Trophoblast cell (in vitro differentiated cells and primary cell): ENCODE results near the gene SEC24C.
"Not testable (repeated sequence)": the region's sequence is repeated elsewhere in the genome, so short reads cannot be mapped to it uniquely, and the experiment has no call there.

ENCODE experiments used
- DNase-seq, 2 donors: peaks; one replicate each; pipeline ENCODE4 v3.0.0-alpha.2; 2016
- H2AFZ ChIP-seq: 2 replicates; pipeline ENCODE4 v1.6.1; 2013; ENCODE audit warnings: low read length, moderate library complexity, mild to moderate bottlenecking; ENCODE audit not compliant: insufficient read depth, poor library complexity
- H2AK5ac ChIP-seq: 2 replicates; pipeline ENCODE4 v1.6.1; 2013; ENCODE audit warnings: mild to moderate bottlenecking, low read length
- H2BK120ac ChIP-seq: 2 replicates; pipeline ENCODE4 v1.6.1; 2013; ENCODE audit warnings: low read length, mild to moderate bottlenecking, moderate library complexity; ENCODE audit not compliant: insufficient read depth, poor library complexity
- H2BK12ac ChIP-seq: 2 replicates; pipeline ENCODE4 v1.6.1; 2013; ENCODE audit warnings: mild to moderate bottlenecking, low read length, moderate library complexity
- H2BK5ac ChIP-seq: 2 replicates; pipeline ENCODE4 v1.6.1; 2013; ENCODE audit warnings: low read length, low read depth, moderate library complexity, mild to moderate bottlenecking; ENCODE audit not compliant: poor library complexity
- H3K14ac ChIP-seq: 2 replicates; pipeline ENCODE4 v1.6.1; 2013; ENCODE audit warnings: mild to moderate bottlenecking, low read length
- H3K18ac ChIP-seq: 2 replicates; pipeline ENCODE4 v1.6.1; 2013; ENCODE audit warnings: mild to moderate bottlenecking, low read length
- H3K23ac ChIP-seq: 2 replicates; pipeline ENCODE4 v1.6.1; 2013; ENCODE audit warnings: low read length
- H3K27ac ChIP-seq: 2 replicates; pipeline ENCODE4 v1.5.1; 2013; ENCODE audit warnings: low read depth, mild to moderate bottlenecking, inconsistent platforms, low read length, moderate library complexity
- H3K27me3 ChIP-seq: 2 replicates; pipeline ENCODE4 v1.6.1; 2013; ENCODE audit warnings: inconsistent platforms, mild to moderate bottlenecking, low read length, moderate library complexity; ENCODE audit not compliant: insufficient read depth
- H3K36me3 ChIP-seq, 2 experiments: 1 replicate in 1 of 2; 2 replicates in 1 of 2; pipeline ENCODE4 v1.6.1; 2013; ENCODE audit warnings: low read length in 2 of 2, mild to moderate bottlenecking in 2 of 2, moderate library complexity in 1 of 2; ENCODE audit not compliant: insufficient read depth in 2 of 2, control insufficient read depth in 1 of 2
- H3K4ac ChIP-seq: 2 replicates; pipeline ENCODE4 v1.6.1; 2013; ENCODE audit warnings: low read depth, mild to moderate bottlenecking, low read length, moderate library complexity
- H3K4me1 ChIP-seq, 2 experiments: 1 replicate in 1 of 2; 2 replicates in 1 of 2; pipeline ENCODE4 v1.6.1; 2013; ENCODE audit warnings: low read length in 2 of 2, mild to moderate bottlenecking in 2 of 2, moderate library complexity in 1 of 2; ENCODE audit not compliant: insufficient read depth in 2 of 2, control insufficient read depth in 1 of 2
- H3K4me2 ChIP-seq: 2 replicates; pipeline ENCODE4 v1.6.1; 2013; ENCODE audit warnings: inconsistent platforms, mild to moderate bottlenecking, low read length, moderate library complexity
- H3K4me3 ChIP-seq: 2 replicates; pipeline ENCODE4 v1.5.1; 2013; ENCODE audit warnings: mild to moderate bottlenecking, low read depth, low read length, inconsistent platforms
- H3K79me1 ChIP-seq: one replicate; pipeline ENCODE4 v1.6.1; 2013; ENCODE audit warnings: low read length
- H3K79me2 ChIP-seq: 2 replicates; pipeline ENCODE4 v1.6.1; 2013; ENCODE audit warnings: low read length, mild to moderate bottlenecking; ENCODE audit not compliant: control insufficient read depth, insufficient read depth, poor library complexity
- H3K9ac ChIP-seq: 2 replicates; pipeline ENCODE4 v1.6.1; 2013; ENCODE audit warnings: mild to moderate bottlenecking, low read length
- H3K9me3 ChIP-seq: 2 replicates; pipeline ENCODE4 v1.6.1; 2013; ENCODE audit warnings: low read depth, mild to moderate bottlenecking, control low read depth, inconsistent platforms, low read length; ENCODE audit not compliant: insufficient read depth
- H4K12ac ChIP-seq: 2 replicates; pipeline ENCODE4 v1.6.1; 2013; ENCODE audit warnings: low read depth, mild to moderate bottlenecking, low read length, moderate library complexity
- H4K8ac ChIP-seq: 2 replicates; pipeline ENCODE4 v1.6.1; 2013; ENCODE audit warnings: low read depth, mild to moderate bottlenecking, low read length, moderate library complexity
- H4K91ac ChIP-seq: one replicate; pipeline ENCODE4 v1.6.1; 2013; ENCODE audit warnings: low read depth, mild to moderate bottlenecking, low read length, moderate library complexity
- WGBS: extraction: QIAGEN DNeasy Blood & Tissue Kit; methylation state at CpG from one replicate; pipeline ENCODE4 v1.1.7; 2013; ENCODE audit warnings: missing lambda C conversion rate; ENCODE audit not compliant: insufficient read length, insufficient coverage; ENCODE audit errors: extremely low coverage; 5-methylcytosine and 5-hydroxymethylcytosine counted together

Gene SEC24C

GRCh38 chr10:73714483-73714882 lies 29.7 kb upstream of the SEC24C start:
- not testable (repeated sequence) for H3K9ac ChIP-seq, H3K27ac ChIP-seq, H3K79me1 ChIP-seq, H3K23ac ChIP-seq, H2BK5ac ChIP-seq, H2AFZ ChIP-seq, H2BK12ac ChIP-seq, H3K18ac ChIP-seq, H3K4ac ChIP-seq, H3K9me3 ChIP-seq, H3K4me3 ChIP-seq, H3K14ac ChIP-seq, H3K79me2 ChIP-seq, H4K12ac ChIP-seq, DNase-seq, H4K8ac ChIP-seq, H3K4me2 ChIP-seq, H2BK120ac ChIP-seq, H3K4me1 ChIP-seq, H4K91ac ChIP-seq, H2AK5ac ChIP-seq, H3K27me3 ChIP-seq
- peaks cover 15 to 19% of the 10 kb centered on the region in 2 experiments for H3K36me3 ChIP-seq
- no CpG with 5 or more reads among the region's 3 CpGs for WGBS

- H3K27me3 ChIP-seq, H4K12ac ChIP-seq, H2AK5ac ChIP-seq, H3K79me2 ChIP-seq, H3K14ac ChIP-seq, H3K9ac ChIP-seq, DNase-seq, H3K23ac ChIP-seq, H3K4me1 ChIP-seq, H2BK120ac ChIP-seq, H3K27ac ChIP-seq, H3K9me3 ChIP-seq, H2AFZ ChIP-seq, H3K79me1 ChIP-seq, H3K4me3 ChIP-seq, H4K8ac ChIP-seq, H2BK12ac ChIP-seq, H4K91ac ChIP-seq, H3K18ac ChIP-seq, H2BK5ac ChIP-seq, H3K4me2 ChIP-seq, H3K4ac ChIP-seq: not testable (repeated sequence)
- peaks cover 18 to 24% of the 10 kb centered on the region in 2 experiments for H3K36me3 ChIP-seq
- no CpG with 5 or more reads among the region's 17 CpGs for WGBS
Measured at GRCh38 chr10:73715179-73716156, 28.7 kb upstream of the SEC24C start.

GRCh38 chr10:73716251-73716650 lies 27.9 kb upstream of the SEC24C start:
- no peak overlapping the region for H2AFZ ChIP-seq
- H2BK5ac ChIP-seq, result no peak overlapping the region
- H3K14ac ChIP-seq, result no peak overlapping the region
- no peaks in the 10 kb centered on the region for H3K9me3 ChIP-seq
- DNase-seq, result no peak
- peaks cover 21 to 30% of the 10 kb centered on the region in 2 experiments for H3K36me3 ChIP-seq
- H4K12ac ChIP-seq, result no peak overlapping the region
- H4K91ac ChIP-seq, result no peak overlapping the region
- H3K79me1 ChIP-seq, result no peaks in the 10 kb centered on the region
- H3K4ac ChIP-seq, result no peak overlapping the region
- H3K27me3 ChIP-seq, result no peaks in the 10 kb centered on the region
- H3K18ac ChIP-seq, result no peak overlapping the region
- H2BK12ac ChIP-seq, result no peak overlapping the region
- no peak overlapping the region for H3K23ac ChIP-seq
- no peaks in the 10 kb centered on the region for H3K79me2 ChIP-seq
- H3K4me1 ChIP-seq, result no peaks in the 10 kb centered on the region
- no peak overlapping the region for H3K27ac ChIP-seq
- H3K4me3 ChIP-seq, result no peak overlapping the region
- H4K8ac ChIP-seq, result no peak overlapping the region
- H2AK5ac ChIP-seq, result no peak overlapping the region
- no peak overlapping the region for H3K9ac ChIP-seq
- H2BK120ac ChIP-seq, result no peak overlapping the region
- WGBS, result no CpG with 5 or more reads among the region's 1 CpG
- H3K4me2 ChIP-seq, result no peak overlapping the region

- no peak overlapping the region for H3K18ac ChIP-seq
- H3K9ac ChIP-seq, result no peak overlapping the region
- H3K23ac ChIP-seq, result no peak overlapping the region
- H2AK5ac ChIP-seq, result no peak overlapping the region
- H4K8ac ChIP-seq, result no peak overlapping the region
- H3K4me2 ChIP-seq, result no peak overlapping the region
- no peaks in the 10 kb centered on the region for H3K9me3 ChIP-seq
- no peak overlapping the region for H3K4ac ChIP-seq
- no peaks in the 10 kb centered on the region for H3K4me1 ChIP-seq
- H3K79me2 ChIP-seq, result no peaks in the 10 kb centered on the region
- H3K27ac ChIP-seq, result no peak overlapping the region
- no peak overlapping the region for H2BK12ac ChIP-seq
- DNase-seq, result peak in 1 of 2 donors; percentile 23
- no peak overlapping the region for H4K12ac ChIP-seq
- no peak overlapping the region for H2BK5ac ChIP-seq
- H3K36me3 ChIP-seq, result peaks cover 25 to 36% of the 10 kb centered on the region in 2 experiments
- H2AFZ ChIP-seq, result no peak overlapping the region
- H3K14ac ChIP-seq, result no peak overlapping the region
- H3K27me3 ChIP-seq, result no peaks in the 10 kb centered on the region
- no peak overlapping the region for H2BK120ac ChIP-seq
- no peak overlapping the region for H3K4me3 ChIP-seq
- no peak overlapping the region for H4K91ac ChIP-seq
- no peaks in the 10 kb centered on the region for H3K79me1 ChIP-seq
- WGBS, result no CpG with 5 or more reads among the region's 5 CpGs
Measured at GRCh38 chr10:73717556-73717955, 26.6 kb upstream of the SEC24C start.
